Calu3 (cell line): ENCODE data around the gene EFNA3. TPM values are rescaled to one million over a fixed set of nuclear protein-coding genes. Genes with fewer than 3 reads are reported as not detected.

ENCODE experiments used
- BruUV-seq: library from RNA; stranded (reverse); fragments of 400-500 nt; replicated peaks from 2 replicates; lab custom pipeline; 2021; lab: Mats Ljungman, UMichigan
- CTCF ChIA-PET: fragments of 300-600 bp; sonication (Branson Sonifier 250); formaldehyde crosslinking; loops from one replicate; lab custom pipeline; 2022; ENCODE audit warnings: antibody characterized with exemption; lab: Charles Lee
- DNase-seq: peaks from one replicate; pipeline ENCODE4 v3.0.0; 2022
- H3K27ac Mint-ChIP-seq: one replicate; pipeline ENCODE4 v1.8.0; 2022; ENCODE audit warnings: mixed read lengths; ENCODE audit not compliant: unreplicated experiment
- H3K27me3 Mint-ChIP-seq: one replicate; pipeline ENCODE4 v1.8.0; 2022; ENCODE audit warnings: mixed read lengths; ENCODE audit not compliant: unreplicated experiment
- H3K36me3 Mint-ChIP-seq: one replicate; pipeline ENCODE4 v1.8.0; 2022; ENCODE audit warnings: mild to moderate bottlenecking, moderate library complexity, mixed read lengths; ENCODE audit not compliant: insufficient read depth, unreplicated experiment
- H3K4me1 Mint-ChIP-seq: one replicate; pipeline ENCODE4 v1.8.0; 2022; ENCODE audit warnings: mild to moderate bottlenecking, low read depth, mixed read lengths; ENCODE audit not compliant: unreplicated experiment
- H3K4me3 Mint-ChIP-seq: one replicate; pipeline ENCODE4 v1.8.0; 2022; ENCODE audit warnings: mild to moderate bottlenecking, low read depth, moderate library complexity, mixed read lengths; ENCODE audit not compliant: unreplicated experiment
- H3K9me3 Mint-ChIP-seq: one replicate; pipeline ENCODE4 v1.8.0; 2022; ENCODE audit warnings: low read depth, mixed read lengths; ENCODE audit not compliant: unreplicated experiment
- CTCF ChIP-seq: fragments of 200-600 bp; IDR thresholded peaks from one replicate; pipeline ENCODE4 v1.8.0; 2022; ENCODE audit warnings: antibody characterized with exemption; ENCODE audit not compliant: unreplicated experiment
- intact Hi-C: fragments of 100-400 bp; cut with micrococcal nuclease; formaldehyde crosslinking; loops from one replicate; pipeline ENCODE4 v1.10.0; 2022; ENCODE audit not compliant: unreplicated experiment
- total RNA-seq: library from RNA; stranded (reverse); gene quantifications from 2 replicates; pipeline ENCODE4 v1.2.3, GENCODE V29; 2022

Gene EFNA3
- total RNA-seq, 1 experiment from 2014 or later: 1.7 TPM

- BruUV-seq: no TSS peak
- CTCF ChIA-PET: interaction anchor here (0.6 to 3.0 kb wide), 15 partner anchors 11 to 184 kb away, joined by 3 to 28 read pairs (median 5); partner anchors contain the start of genes ADAM15, EFNA3, FLAD1 and LENEP
- Mint-ChIP-seq H3K4me3 (peak overlapping the region; percentile 76), H3K4me1 (peaks cover 30% of the 10 kb centered on the region), H3K9me3 (no peaks in the 10 kb centered on the region), H3K27ac (no peak overlapping the region), H3K36me3 (peaks cover 42% of the 10 kb centered on the region), H3K27me3 (no peaks in the 10 kb centered on the region)
- intact Hi-C loops: loop anchor here (5.0 to 10.0 kb wide), 3 partner anchors 90 to 387 kb away; partner anchors contain the start of genes CKS1B and SHC1
- TF ChIP-seq CTCF: no peak
- DNase-seq: no peak
Observed at GRCh38 chr1:155062151-155062686, 16.4 kb upstream of the EFNA3 start.

GRCh38 chr1:155062702-155063411 is 15.8 kb upstream of the EFNA3 start:
- Mint-ChIP-seq H3K27ac (peak overlapping the region; percentile 89), H3K36me3 (peaks cover 44% of the 10 kb centered on the region), H3K4me3 (peak overlapping the region; percentile 76), H3K27me3 (no peaks in the 10 kb centered on the region), H3K9me3 (no peaks in the 10 kb centered on the region), H3K4me1 (peaks cover 30% of the 10 kb centered on the region)
- peak; percentile 79 for DNase-seq
- intact Hi-C loops: loop anchor here (1.0 to 10.0 kb wide), 4 partner anchors 21 to 388 kb away; partner anchors contain the start of genes CKS1B and SHC1
- CTCF ChIA-PET: interaction anchor here (0.7 to 3.0 kb wide), 3 partner anchors 10 to 69 kb away, joined by 3 to 28 read pairs (median 6); no protein-coding TSS in a partner anchor
- BruUV-seq: no TSS peak
- peak; percentile 94 for TF ChIP-seq CTCF

- BruUV-seq: no TSS peak
- DNase-seq: peak; percentile 90
- intact Hi-C loops: loop anchor here (1.0 to 10.0 kb wide), 4 partner anchors 21 to 389 kb away; partner anchors contain the start of genes CKS1B and SHC1
- peak within 1 kb of the TSS; percentile 89 for H3K27ac Mint-ChIP-seq
- H3K27me3 Mint-ChIP-seq: no peaks in the 10 kb centered on the region
- H3K36me3 Mint-ChIP-seq: peaks cover 52% of the 10 kb centered on the region
- no peak for TF ChIP-seq CTCF
- H3K4me1 Mint-ChIP-seq: peaks cover 30% of the 10 kb centered on the region
- peak within 1 kb of the TSS; percentile 76 for H3K4me3 Mint-ChIP-seq
- H3K9me3 Mint-ChIP-seq: no peaks in the 10 kb centered on the region
- CTCF ChIA-PET: interaction anchor here (0.8 to 3.0 kb wide), 5 partner anchors 12 to 109 kb away, joined by 3 to 28 read pairs (median 3); partner anchors contain the start of genes ADAM15 and KRTCAP2
Observed at GRCh38 chr1:155063550-155064110, 15.0 kb upstream of the EFNA3 start, which contains the start of gene EFNA4. Gene EFNA4, plus strand, starts transcription at chr1:155063740. Its CDS starts 84 bp downstream, at chr1:155063824.

DNA sequence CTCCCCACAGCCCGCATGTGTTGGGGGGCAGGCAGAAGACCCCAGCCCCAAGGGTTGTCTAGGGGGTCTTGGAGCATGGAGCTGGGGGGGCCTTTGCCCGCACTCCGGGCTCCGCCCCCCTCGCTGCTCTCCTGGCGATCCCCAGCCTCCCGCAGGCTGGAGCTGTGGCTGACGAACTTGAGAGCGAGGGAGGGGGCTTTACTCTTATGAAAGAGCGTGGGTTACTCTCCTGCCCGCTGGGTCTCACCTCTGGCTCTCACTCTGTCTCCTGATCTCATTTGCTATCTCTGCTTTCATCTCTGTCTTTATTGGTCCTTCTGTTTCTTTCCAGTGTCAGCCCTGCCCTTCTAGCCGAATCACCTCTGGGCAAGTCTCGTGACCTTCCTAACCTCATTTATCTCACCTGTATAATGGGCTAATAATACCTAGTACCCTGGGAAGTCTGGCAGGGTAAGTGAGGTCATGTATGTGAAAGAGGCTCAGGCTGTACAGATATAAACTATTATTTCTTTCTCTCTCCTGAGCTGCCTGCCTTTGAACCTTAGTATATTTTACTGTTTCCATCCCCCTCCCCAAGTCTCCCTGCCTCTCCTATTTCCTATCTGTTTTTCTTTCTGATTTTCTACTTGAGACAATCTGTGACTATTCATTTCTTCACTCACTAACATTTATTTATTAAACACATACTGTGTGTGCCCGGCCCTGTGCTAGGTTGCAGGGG is 14.4 kb upstream of the EFNA3 start:
- no peaks in the 10 kb centered on the region for H3K27me3 Mint-ChIP-seq
- intact Hi-C loops: loop anchor here (5.0 to 10.0 kb wide), 3 partner anchors 92 to 389 kb away; partner anchors contain the start of genes CKS1B and SHC1
- no peaks in the 10 kb centered on the region for H3K9me3 Mint-ChIP-seq
- DNase-seq: no peak
- CTCF ChIA-PET: interaction anchor here (0.8 to 3.0 kb wide), 5 partner anchors 12 to 109 kb away, joined by 3 to 28 read pairs (median 3); partner anchors contain the start of genes ADAM15 and KRTCAP2
- H3K27ac Mint-ChIP-seq: peak overlapping the region; percentile 71
- peak overlapping the region; percentile 76 for H3K4me3 Mint-ChIP-seq
- TF ChIP-seq CTCF: no peak
- BruUV-seq: no TSS peak
- peaks cover 55% of the 10 kb centered on the region for H3K36me3 Mint-ChIP-seq
- H3K4me1 Mint-ChIP-seq: peaks cover 30% of the 10 kb centered on the region
